PC-3 (cell line): ENCODE measurements around the gene UPK2.

Source experiments
- EZH2 ChIP-seq: fragments of 300-600 bp; sonication (generic); IDR thresholded peaks from one replicate; pipeline ENCODE4 v1.6.1; 2017; ENCODE audit warnings: antibody characterized with exemption, mild to moderate bottlenecking, low read length; ENCODE audit not compliant: unreplicated experiment
- EZH2phosphoT487 ChIP-seq: fragments of 300-600 bp; sonication (generic); IDR thresholded peaks from 2 replicates; pipeline ENCODE4 v1.6.1; 2018; ENCODE audit warnings: mild to moderate bottlenecking, antibody characterized with exemption, low read length, borderline replicate concordance
- TF ChIP-seq, protein P1 (sequence below): fragments of 300-600 bp; sonication (generic); conservative IDR thresholded peaks from 2 replicates; pipeline ENCODE4 v1.5.1; 2017; ENCODE audit warnings: antibody characterized with exemption, low read depth, mild to moderate bottlenecking, low read length

DNA sequence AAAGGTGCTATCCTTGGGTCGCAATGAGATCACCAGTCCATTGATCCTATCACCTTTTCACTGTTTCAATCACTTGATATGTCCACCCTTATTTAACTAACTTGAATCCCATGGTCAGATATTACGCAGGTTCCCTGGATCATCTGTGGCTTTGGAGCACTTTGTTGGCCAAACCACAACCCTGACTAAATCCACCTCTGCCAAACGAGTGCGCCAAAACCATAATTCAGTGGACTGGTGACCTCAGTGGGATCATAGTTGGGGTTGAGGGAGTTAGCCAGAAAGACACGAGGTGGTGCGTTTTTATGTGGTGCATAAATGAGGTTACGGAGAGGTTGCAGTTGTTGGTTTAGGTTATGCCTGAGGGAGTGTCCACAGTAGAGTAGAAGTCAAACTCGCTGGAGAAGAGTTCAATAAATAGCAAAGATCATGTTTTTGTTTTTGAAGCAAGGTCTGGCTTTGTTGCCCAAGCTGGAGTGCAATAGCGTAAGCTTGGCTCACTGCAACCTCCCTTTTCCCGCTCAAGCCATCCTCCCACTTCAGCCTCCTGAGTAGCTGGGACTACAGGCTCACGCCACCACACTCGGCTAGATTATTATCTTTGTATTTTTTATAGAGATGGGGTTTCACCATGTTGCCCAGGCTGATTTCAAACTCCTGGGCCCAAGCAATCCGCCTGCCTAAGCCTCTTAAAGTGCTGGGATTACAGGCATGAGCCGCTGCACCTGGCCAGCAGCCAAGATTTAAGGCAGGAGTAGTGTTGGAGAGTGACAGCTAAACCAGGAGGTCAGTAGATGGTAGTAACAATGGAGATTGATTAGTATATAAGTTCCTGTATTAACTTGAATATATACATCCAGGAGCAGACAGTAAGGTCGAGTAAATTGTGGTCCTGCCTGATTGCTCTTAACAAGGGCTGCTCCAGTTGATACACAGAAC, 19.9 kb downstream of the UPK2 start:
- TF ChIP-seq, protein P1, sequence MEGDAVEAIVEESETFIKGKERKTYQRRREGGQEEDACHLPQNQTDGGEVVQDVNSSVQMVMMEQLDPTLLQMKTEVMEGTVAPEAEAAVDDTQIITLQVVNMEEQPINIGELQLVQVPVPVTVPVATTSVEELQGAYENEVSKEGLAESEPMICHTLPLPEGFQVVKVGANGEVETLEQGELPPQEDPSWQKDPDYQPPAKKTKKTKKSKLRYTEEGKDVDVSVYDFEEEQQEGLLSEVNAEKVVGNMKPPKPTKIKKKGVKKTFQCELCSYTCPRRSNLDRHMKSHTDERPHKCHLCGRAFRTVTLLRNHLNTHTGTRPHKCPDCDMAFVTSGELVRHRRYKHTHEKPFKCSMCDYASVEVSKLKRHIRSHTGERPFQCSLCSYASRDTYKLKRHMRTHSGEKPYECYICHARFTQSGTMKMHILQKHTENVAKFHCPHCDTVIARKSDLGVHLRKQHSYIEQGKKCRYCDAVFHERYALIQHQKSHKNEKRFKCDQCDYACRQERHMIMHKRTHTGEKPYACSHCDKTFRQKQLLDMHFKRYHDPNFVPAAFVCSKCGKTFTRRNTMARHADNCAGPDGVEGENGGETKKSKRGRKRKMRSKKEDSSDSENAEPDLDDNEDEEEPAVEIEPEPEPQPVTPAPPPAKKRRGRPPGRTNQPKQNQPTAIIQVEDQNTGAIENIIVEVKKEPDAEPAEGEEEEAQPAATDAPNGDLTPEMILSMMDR = no peak
- no peak for TF ChIP-seq EZH2
- no peak for TF ChIP-seq EZH2phosphoT487
